Measurements from ENCODE around the gene NPIPB2.
"Not testable (repeated sequence)": the region's sequence is repeated elsewhere in the genome, so short reads cannot be mapped to it uniquely, and the experiment has no call there.

NPIPB2 gene

DNA sequence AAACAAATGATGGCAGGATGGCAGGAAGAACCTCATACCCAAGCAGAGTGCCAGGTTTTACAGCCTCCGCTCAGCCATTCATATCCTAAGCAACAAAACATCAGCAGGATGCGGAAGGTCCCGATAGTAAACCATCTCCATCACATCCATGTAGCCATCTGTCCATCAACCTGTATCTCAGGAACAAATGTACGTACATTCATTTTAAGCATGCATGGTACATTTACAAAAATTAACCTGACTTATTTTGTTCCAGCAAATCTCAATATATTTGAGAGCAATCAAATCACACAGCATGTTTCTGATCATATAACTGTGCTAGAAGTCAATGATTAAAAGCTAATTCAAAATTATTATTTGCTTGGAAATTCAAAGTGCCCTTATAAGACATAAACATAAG is at the start of gene NPIPB2:
TSS of gene NPIPB2 (minus strand) at position 101 of the 400 bp plus-strand sequence. CDS start at position 101, 0 bp downstream.
- not testable (repeated sequence) for DNase-seq

DNA sequence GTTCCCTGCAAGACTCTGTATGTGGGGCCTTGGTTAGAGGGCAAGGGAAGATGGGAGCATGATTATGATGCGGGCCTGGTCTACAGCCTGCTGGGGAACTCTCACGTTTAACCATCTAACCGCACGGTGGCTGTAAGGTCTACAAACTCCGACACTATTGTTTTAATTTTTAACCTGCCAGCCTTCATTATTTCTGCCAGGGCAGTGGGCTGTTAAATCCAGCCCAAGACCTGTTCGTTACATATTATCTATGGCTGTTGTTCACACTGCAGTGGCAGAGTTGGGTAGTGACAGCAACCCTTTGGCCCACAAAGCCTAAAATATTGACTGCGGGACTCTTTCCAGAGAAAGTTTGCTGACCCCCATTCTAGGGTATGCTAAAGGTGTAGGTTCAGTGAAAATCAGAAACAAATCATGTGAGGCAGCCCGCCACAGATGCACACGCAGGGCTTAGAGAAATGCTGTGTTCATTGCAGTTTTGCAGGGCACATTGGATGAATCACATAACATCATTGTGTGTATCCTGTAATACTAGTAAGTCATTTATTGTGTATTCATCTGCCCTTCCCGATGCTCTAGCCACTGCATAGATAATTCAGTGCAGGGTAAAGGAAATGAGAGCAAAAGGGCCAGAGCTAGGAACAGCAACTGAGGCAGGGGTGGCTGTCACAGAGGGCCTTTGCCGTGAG is 49.0 kb upstream of the NPIPB2 start:
- no peak for DNase-seq

DNA sequence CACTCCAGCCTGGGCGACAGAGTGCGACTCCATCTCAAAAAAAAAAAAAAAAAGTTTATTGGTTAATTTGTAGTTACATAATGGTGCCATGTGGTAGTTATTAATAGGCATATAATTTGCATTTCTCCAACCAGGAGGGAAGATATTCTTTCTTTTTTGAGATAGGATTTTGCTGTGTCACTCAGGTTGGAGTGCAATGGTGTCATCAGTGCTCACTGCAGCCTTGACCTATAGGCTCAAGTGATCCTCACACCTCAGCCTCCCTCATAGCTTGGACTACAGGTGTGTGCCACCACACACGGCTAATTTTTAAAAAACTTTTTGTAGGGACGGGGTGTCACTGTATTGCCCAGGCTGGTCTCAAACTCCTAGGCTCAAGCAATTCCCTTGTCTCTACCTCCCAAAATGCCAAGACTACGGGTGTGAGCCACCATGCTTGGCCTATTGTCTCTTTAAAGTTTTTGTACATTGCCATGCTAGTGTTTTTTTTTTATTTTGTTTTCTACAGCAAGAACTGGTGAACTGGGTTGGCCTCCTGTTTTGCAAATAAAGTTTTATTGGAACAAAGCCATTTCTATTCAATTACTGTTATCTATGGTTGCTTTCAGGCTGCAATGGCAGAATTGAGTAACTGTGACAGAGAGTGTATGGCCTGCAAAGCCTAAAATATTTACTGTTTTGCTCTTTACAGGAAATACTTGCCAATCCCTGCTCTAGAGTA is 46.6 kb upstream of the NPIPB2 start:
- no peak for DNase-seq

DNA sequence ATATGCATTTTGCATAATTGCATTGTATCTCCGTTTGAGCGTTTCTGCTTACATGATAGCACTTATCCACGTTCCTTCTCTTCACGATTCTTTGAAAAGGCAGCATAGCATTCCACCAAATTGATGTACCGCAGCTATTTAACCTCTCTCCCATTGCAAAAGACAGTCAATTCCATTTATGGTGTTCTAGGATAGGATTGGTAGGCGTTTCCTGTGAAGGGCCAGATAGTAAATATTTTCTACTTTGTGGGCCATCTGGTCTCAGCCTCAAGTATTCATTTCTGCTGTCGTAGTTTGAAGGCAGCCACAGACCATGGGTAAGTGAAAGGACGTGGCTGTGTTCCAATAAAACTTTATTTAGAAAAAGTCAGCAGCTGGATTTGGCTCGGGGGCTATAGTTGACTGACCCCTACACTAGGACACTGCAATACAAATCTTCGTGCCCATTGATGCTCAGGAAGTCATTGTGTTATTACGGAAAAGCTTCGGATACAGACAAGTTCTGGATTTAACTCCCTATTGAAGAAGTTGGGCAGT is 44.7 kb upstream of the NPIPB2 start:
- DNase-seq: no peak

DNA sequence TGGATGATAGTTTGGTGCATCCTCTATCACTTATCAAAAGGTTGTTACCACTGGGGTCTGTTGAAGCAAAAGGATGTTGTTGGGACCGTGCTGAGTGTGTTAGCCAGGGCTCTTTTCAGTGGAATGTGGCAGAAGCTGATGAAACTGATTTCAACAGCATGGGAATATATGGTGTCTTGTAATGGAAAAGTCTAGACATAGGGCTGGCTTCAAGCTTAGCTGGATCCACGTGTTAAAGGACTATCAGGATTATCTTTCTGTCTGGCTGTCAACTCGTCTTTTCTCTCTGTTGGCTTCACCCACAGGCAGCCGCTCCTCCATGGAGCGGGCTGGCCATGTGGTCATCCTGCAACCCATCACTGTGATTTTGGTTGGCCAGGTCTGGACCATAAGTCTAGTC is 43.4 kb upstream of the NPIPB2 start:
- DNase-seq: no peak

DNA sequence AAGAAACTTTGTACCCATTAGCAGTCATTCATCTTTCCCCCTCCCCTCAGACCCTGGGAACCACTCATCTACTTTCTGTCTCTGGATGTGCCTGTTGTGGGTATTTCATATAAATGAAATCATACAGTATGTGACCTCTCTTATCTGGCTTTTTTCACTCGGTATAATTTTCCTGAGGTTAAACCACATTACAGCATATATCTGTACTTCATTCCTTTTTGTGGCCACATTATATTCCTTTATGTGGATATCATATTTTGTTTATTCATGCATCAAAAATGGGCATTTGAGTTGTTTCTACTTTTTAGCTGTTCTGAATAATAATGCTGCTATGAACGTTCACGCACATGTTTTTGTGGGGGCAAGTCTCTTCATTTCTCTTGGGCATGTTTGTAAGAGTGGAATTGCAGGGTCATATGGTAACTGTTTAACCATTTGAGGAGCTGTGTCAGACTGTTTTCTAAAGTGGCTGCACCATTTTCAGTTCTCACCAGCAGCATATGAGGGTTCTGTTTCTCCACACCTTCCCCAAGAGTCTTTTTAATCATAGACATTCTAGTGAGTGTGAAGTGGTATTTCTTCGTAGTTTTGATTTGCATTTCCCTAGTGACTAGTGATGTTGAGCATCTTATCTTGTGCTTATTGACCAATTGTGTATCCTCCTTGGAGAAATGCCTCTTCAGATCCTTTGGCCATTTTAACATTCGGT is 38.4 kb upstream of the NPIPB2 start:
- DNase-seq: no peak

DNA sequence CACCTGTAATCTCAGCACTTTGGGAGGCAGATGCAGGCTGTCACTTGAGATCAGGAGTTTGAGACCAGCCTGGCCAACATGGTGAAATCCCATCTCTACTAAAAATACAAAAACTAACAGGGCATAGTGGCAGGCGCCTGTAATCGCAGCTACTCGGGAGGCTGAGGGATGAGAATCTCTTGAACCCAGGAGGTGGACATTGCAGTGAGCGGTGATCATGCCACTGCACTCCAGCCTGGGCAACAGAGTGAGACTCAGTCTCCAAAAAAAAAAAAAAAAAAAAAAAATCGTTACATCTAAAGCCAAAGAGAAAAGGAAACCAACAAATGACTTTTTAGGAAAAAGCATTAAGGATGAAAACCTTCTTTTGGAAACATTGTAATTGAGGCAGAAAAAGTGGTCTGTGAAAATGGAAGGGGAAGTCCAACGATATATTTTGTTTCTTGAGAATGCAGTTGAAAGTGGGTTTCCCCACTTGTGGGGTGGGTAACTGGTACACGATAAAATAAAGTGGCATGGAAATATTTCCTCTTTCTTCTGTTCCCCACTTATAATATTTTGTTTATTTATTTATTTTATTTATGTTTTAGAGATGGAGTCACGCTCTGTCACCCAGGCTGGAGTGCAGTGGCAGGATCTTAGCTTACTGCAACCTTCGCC is 37.3 kb upstream of the NPIPB2 start:
- no peak for DNase-seq

DNA sequence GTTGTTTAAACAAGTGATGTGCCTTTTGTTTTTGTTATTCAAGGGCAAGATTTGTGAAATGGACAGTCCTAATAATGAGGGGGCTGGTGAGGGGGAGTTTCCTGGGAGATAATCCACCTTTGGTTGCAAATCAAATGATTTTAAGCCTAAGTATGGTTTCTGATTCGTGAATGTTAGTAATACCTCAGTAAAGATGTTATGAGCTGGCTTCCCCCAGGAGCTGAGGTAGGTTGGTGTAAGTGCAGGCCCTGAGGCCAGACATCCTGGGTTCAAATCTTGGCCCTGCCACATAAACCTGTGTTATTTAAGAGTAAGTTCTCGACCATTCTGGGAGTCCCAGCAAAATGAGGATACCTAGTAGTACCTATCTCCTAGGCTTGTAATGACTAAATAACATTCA is 36.2 kb upstream of the NPIPB2 start:
- no peak for DNase-seq

DNA sequence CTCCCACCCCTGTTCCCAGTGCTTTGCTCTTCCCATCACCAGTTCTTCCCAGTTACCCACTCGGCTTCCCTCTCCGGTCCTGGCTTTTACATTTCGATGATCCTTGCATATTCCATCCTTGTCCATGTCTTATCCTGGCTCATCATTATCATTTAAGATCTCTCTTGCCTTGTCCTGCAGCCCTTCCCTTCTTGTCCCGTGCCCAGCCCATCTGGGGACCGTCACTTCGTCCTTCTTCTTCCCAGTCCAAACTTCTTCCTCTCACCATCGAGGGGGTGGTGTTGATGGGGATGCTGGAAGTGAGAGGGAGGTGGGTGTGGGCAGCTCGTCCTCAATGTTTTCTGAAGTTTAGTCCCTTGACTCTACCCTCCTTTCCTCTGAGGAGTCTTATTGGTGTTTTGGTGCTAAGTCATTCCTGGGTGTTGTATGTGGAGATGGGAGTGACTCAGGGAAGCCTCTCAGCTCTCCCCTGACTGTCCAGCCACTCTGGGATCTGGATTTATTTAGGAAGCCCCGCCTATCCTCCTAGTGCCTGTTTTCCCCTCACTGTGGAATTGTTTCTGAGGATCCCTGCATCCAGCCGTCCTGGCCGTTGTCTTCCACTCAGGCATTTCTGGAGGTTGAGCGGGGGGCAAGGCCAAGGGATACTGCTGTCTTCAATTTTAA is 35.7 kb upstream of the NPIPB2 start:
- no peak for DNase-seq

DNA sequence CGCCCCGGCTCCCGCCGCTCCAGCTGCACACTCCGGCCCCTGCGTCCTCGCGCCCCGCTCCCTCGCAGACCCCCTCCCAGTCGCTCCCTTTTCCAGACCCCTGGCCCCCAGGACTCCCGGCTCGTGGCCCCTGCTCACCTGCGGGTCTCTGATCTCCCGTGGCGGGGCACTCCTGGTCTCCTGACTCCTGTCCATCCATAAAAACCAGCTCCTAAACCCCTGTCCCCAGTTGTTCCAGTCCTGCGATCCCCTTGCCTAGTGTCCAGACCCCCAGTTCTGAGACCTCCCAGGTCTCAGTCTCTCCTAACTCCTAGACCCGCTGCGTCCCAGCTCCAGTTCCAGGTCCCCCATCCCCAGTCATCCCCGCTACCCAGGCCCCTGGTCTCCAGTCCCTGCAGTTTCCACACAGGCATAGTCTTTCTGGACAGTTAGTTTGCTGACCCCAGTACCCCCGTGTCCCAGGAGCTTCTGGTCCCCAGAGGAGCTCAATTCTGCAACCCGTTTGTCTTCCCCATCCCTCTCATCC is 35.1 kb upstream of the NPIPB2 start:
- no peak for DNase-seq

DNA sequence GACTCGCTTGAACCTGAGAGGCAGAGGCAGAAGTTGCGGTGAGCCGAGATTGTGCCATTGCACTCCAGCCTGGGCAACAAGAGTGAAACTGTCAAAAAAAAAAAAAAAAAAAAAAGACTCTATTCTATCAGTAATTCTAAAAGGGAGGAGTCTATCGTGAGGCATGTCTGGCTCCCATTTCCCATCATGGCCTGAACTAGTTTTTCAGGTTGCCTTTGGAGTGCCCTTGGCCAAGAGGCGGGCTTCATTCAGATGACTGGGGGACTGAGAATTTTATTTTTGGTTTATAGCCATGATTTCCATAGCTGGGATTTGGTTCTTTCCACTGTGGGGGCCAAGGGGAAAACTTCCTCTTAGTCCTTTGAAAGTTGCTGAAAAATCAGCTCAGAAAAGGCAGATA is 31.2 kb upstream of the NPIPB2 start:
- DNase-seq: no peak

DNA sequence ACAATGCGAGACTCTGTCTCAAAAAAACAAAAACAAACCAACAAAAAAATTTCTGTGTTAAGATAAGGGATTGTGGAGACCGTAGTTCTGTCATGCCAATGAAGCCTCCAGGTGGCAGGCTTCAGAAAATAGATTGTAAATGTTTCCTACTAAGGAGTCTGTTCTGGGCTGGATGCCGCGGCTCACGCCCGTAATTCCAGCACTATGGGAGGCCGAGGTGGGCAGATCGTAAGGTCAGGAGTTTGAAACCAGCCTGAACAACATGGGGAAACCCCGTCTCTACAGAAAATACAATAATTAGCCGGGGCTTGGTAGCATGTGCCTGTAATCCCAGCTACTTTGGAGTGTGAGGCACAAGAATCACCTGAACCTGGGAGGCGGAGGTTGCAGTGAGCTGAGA is 30.3 kb upstream of the NPIPB2 start:
- no peak for DNase-seq

DNA sequence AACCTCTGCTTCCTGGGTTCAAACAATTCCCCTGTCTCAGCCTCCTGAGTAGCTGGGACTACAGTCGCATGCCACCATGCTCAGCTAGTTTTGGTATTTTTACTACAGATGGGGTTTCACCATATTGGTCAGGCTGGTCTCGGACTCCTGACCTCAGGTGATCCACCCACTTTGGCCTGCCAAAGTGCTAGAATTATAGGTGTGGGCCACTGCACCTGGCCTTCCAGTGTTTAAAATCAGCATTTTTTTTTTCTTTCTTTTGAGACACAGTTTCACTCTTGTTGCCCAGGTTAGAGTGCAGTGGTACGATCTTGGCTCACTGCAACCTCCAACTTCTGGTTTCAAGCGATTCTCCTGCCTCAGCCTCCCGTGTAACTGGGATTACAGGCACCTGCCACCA is 28.4 kb upstream of the NPIPB2 start:
- DNase-seq: not testable (repeated sequence)

DNA sequence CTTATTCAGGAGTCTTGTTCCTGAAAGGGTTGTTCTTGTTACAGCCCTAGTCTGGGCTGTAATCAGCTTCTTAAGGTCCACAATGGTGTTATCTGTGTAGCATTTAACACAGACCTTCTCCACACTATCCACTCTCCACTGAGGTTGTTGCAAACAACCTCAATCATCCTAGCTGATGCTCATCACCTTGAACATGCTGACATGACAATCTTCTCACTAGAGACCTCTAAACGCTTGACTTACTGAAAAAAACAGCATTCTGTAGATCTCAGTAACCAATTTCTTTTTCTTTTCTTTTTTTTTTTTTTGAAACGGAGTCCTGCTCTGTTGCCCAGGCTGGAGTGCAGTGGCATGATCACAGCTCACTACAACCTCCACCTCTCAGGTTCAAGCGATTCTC is 26.7 kb upstream of the NPIPB2 start:
- DNase-seq: no peak

DNA sequence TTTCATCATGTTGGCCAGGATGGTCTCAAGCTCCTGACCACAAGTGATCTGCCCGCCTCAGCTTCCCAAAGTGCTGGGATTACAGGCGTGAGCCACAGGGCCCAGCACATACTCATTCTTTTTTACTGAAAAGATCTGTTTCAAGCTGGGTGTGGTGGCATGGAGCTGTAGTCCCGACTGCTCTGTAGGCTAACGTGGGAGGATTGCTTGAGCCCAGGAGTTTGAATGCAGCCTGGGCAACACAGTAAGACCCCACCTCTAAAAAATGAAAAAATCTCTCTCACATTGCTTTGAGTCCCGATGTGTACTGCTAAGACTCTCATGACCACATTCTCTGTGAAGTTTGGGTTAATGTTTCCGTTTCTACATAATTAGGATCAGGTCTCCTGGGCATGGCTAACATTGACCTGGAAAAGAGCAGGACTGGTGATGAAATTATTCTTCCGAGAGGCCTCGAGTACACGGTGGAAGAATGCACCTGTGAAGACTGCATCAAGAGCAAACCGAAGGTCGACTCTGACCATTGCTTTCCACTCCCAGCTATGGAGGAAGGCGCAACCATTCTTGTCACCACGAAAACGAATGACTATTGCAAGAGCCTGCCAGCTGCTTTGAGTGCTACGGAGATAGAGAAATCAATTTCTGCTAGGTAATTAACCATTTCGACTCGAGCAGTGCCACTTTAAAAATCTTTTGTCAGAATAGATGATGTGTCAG is 25.5 kb upstream of the NPIPB2 start:
- DNase-seq: no peak

DNA sequence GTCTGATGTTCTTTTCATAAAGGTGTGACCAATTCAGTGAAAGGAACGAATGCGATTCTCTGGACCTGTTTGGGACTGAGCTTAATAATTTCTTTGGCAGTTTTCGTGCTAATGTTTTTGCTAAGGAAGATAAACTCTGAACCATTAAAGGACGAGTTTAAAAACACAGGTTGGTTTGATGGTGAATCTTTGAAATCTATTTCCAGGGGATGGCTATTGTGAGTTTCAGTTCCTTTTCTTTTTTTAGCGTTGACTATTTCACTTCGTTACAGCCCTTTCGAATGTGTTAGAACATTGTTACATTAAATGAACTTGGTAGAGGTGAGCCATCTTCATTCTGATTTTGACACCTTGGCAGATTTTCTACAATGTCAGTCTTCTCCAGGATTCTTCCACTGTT is 24.3 kb upstream of the NPIPB2 start:
- DNase-seq: no peak

DNA sequence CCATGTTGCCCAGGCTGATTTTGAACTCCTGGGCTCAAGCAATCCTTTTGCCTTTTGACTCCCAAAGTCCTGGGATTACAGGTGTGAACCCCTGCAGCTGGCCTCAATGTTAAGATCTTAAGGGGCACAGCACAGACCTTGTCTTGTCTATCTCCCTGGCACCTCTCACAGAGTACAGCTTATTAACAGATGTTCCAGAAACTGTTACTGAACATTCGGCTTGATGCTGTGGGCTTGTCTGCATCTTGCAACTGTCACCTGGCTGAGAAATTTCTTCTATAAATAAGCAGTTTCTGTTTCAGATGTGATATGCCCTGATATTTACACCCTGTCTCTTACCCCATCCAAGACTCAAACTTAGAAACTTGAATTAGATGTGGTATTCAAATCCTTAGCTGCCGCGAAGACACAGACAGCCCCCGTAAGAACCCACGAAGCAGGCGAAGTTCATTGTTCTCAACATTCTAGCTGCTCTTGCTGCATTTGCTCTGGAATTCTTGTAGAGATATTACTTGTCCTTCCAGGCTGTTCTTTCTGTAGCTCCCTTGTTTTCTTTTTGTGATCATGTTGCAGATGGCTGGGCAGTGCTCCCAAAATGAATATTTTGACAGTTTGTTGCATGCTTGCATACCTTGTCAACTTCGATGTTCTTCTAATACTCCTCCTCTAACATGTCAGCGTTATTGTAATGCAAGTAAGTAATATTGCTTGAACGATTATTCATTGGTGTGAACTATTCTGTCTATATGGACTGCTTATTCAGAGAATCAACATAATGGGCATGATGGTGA is 23.1 kb upstream of the NPIPB2 start, which contains the start of gene TNFRSF17:
TSS of gene TNFRSF17 (plus strand) at position 450 of the 791 bp plus-strand sequence. CDS start at position 565, 115 bp downstream.
- no peak for DNase-seq

DNA sequence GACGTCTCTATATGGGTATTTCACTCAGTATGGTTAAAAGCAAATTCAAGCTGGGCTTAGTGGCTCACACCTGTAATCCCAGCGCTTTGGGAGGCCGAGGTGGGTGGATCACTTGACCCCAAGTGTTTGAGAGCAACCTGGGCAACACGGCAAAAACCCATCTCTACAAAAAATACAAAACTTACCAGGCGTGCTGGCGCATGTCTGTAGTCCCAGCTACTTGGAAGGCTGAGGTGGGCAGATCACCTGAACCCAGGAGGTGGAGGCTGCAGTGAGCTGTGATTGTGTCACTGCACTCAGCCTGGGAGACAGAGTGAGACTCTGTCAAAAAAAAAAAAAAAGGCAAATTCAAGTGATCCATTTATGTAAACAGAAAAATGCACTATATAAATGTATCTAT is 21.9 kb upstream of the NPIPB2 start:
- no peak for DNase-seq

DNA sequence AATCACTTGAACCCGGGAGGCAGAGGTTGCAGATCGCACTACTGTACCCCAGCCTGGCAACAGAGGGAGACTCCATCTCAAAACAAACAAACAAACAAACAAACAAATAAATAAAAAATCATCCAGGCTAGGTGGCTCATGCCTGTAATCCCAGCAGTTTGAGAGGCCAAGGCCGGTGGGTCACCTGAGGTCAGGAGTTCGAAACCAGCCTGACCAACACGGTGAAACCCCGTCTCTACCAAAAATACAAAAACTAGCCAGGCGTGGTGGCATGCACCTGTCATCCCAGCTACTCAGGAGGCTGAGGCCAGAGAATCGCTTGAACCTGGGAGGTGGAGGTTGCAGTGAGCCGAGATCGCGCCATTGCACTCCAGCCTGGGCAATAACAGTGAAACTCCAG is 21.1 kb upstream of the NPIPB2 start:
- not testable (repeated sequence) for DNase-seq

DNA sequence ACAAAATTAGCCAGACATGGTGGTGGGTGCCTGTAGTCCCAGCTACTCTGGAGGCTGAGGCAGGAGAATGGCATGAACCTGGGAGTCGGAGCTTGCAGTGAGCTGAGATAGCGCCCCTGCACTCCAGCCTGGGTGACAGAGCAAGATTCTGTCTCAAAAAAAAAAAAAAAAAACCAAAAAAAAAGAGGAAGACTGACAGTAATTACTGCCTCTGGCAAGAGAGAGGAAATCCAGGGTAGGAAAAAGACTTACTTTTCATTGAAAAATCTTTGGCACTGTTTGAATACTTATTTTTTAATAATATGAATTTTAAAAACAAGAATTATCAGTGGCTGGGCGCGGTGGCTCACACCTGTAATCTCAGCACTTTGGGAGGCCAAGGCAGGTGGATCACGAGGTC is 20.6 kb upstream of the NPIPB2 start:
- DNase-seq: not testable (repeated sequence)
